ENCODE measurements around the gene TRIM2.

The TRIM2 gene

GRCh38 chr4:153217440-153217839, 13.2 kb downstream of the TRIM2 start:
- TF ChIP-seq EZH2phosphoT487 (IDR thresholded peaks at IDR 0.05; ENCODE audit: borderline replicate concordance, low read length) (no peak), CTCF (IDR thresholded peaks at IDR 0.05; ENCODE audit: low read depth, low read length, poor library complexity, severe bottlenecking) (no peak)

GRCh38 chr4:153218961-153219360, 14.7 kb downstream of the TRIM2 start:
- Histone ChIP-seq H3K4me2 (ENCODE audit: low read length) (no peak overlapping the region), H4K20me1 (ENCODE audit: control insufficient read depth, insufficient read depth, low read depth, low read length) (no peaks in the 10 kb centered on the region), H3K4me3 (ENCODE audit: low read length) (no peak overlapping the region), H3K9me3 (ENCODE audit: control insufficient read depth, insufficient read depth, low read length) (peaks cover 4% of the 10 kb centered on the region; the same call in 1 of the 2 replicates), H3F3A (ENCODE audit: control insufficient read depth, insufficient read depth) (peaks cover 8% of the 10 kb centered on the region), H3K36me3 (ENCODE audit: control insufficient read depth, low read length) (no peaks in the 10 kb centered on the region), H3K79me2 (ENCODE audit: control insufficient read depth, low read length) (no peaks in the 10 kb centered on the region), H3K27me3 (ENCODE audit: control insufficient read depth, low read length) (peaks cover 31% of the 10 kb centered on the region), H3K4me1 (ENCODE audit: control insufficient read depth, low read length) (peaks cover 31% of the 10 kb centered on the region), H3K9me2 (replicated peaks; ENCODE audit: control insufficient read depth, low read length) (no peaks in the 10 kb centered on the region), H3K27ac (ENCODE audit: low read depth, low read length) (no peak overlapping the region)
- TF ChIP-seq CTCF (IDR thresholded peaks at IDR 0.05; ENCODE audit: low read depth, low read length, poor library complexity, severe bottlenecking): no peak

More at GRCh38 chr4:153217440-153217839, 13.2 kb downstream of the TRIM2 start:
- Histone ChIP-seq H3K79me2 (ENCODE audit: control insufficient read depth, low read length) (no peaks in the 10 kb centered on the region), H3F3A (ENCODE audit: control insufficient read depth, insufficient read depth) (peaks cover 8% of the 10 kb centered on the region), H3K4me2 (ENCODE audit: low read length) (peak overlapping the region; percentile 40), H3K4me3 (ENCODE audit: low read length) (no peak overlapping the region), H3K4me1 (ENCODE audit: control insufficient read depth, low read length) (peaks cover 18% of the 10 kb centered on the region), H3K27ac (ENCODE audit: low read depth, low read length) (no peak overlapping the region), H3K36me3 (ENCODE audit: control insufficient read depth, low read length) (no peaks in the 10 kb centered on the region), H3K27me3 (ENCODE audit: control insufficient read depth, low read length) (peaks cover 18% of the 10 kb centered on the region), H4K20me1 (ENCODE audit: control insufficient read depth, insufficient read depth, low read depth, low read length) (no peaks in the 10 kb centered on the region), H3K9me2 (replicated peaks; ENCODE audit: control insufficient read depth, low read length) (no peaks in the 10 kb centered on the region), H3K9me3 (ENCODE audit: control insufficient read depth, insufficient read depth, low read length) (0 out of 2 replicates have a peak, but pooled peaks cover 3% of the 10 kb centered on the region)

GRCh38 chr4:153220682-153221395, 16.6 kb downstream of the TRIM2 start:
- Histone ChIP-seq H3F3A (ENCODE audit: control insufficient read depth, insufficient read depth) (peaks cover 8% of the 10 kb centered on the region), H3K9me3 (ENCODE audit: control insufficient read depth, insufficient read depth, low read length) (peaks cover 19% of the 10 kb centered on the region), H3K4me2 (ENCODE audit: low read length) (no peak overlapping the region), H3K27ac (ENCODE audit: low read depth, low read length) (no peak overlapping the region), H3K36me3 (ENCODE audit: control insufficient read depth, low read length) (no peaks in the 10 kb centered on the region), H3K9me2 (replicated peaks; ENCODE audit: control insufficient read depth, low read length) (no peaks in the 10 kb centered on the region), H3K4me3 (ENCODE audit: low read length) (no peak overlapping the region), H4K20me1 (ENCODE audit: control insufficient read depth, insufficient read depth, low read depth, low read length) (no peaks in the 10 kb centered on the region), H3K4me1 (ENCODE audit: control insufficient read depth, low read length) (peaks cover 31% of the 10 kb centered on the region), H3K79me2 (ENCODE audit: control insufficient read depth, low read length) (no peaks in the 10 kb centered on the region), H3K27me3 (ENCODE audit: control insufficient read depth, low read length) (peaks cover 20% of the 10 kb centered on the region)
- TF ChIP-seq EZH2phosphoT487 (IDR thresholded peaks at IDR 0.05; ENCODE audit: borderline replicate concordance, low read length) (no peak), CTCF (IDR thresholded peaks at IDR 0.05; ENCODE audit: low read depth, low read length, poor library complexity, severe bottlenecking) (no peak)

Measured in DOHH2 (cell line).